AG08396 (cell line): ENCODE results near the gene CCZ1B.
"Not testable (repeated sequence)": the region's sequence is repeated elsewhere in the genome, so short reads cannot be mapped to it uniquely, and the experiment has no call there.

Experiments
- DNase-seq: peaks from one replicate; pipeline ENCODE4 v3.0.0; 2012; ENCODE audit warnings: low spot score, mixed read lengths

Gene CCZ1B

DNA sequence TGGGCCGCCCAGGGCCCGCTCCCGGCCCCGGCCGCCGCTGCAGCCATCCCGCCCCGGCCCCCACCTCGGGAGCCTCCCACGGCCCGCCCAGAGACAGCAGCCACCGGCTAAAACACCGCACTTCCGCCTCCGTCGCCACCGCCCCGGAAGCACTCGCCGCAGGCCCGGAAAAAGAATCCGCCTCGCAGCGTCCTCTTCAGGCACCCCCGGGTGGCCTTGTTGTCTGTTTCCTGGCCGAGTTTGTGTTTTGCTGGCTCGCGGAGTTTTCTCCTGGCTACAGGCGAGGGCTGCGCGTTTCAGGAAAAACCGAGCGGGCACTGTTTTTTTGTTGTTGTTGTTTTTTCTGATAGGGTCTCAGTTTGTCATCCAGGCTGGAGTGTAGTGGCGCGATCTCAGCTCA is at the start of gene CCZ1B:
Gene CCZ1B, minus strand, starts transcription at position 125 of the 400 bp plus-strand sequence. Its CDS starts 78 bp downstream, at position 47.
- not testable (repeated sequence) for DNase-seq

DNA sequence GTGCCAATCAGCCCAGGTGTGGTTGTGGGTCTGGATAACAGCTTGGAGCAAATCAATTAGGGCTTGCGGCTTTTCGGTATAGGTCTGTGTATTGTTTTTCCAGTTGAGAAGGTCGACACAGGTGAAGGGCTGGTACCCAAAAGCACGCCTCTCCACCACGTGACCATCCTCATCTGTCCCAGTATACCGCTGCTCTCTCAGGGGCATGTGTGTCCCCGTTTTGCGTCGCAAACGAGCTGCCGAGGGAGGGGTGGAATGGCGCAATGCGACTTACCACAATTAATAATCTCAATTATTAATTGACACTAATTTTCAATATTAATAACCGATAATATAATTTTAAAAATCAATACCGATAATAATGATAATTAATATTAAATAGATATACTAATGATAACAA is 48.9 kb upstream of the CCZ1B start:
- not testable (repeated sequence) for DNase-seq

DNA sequence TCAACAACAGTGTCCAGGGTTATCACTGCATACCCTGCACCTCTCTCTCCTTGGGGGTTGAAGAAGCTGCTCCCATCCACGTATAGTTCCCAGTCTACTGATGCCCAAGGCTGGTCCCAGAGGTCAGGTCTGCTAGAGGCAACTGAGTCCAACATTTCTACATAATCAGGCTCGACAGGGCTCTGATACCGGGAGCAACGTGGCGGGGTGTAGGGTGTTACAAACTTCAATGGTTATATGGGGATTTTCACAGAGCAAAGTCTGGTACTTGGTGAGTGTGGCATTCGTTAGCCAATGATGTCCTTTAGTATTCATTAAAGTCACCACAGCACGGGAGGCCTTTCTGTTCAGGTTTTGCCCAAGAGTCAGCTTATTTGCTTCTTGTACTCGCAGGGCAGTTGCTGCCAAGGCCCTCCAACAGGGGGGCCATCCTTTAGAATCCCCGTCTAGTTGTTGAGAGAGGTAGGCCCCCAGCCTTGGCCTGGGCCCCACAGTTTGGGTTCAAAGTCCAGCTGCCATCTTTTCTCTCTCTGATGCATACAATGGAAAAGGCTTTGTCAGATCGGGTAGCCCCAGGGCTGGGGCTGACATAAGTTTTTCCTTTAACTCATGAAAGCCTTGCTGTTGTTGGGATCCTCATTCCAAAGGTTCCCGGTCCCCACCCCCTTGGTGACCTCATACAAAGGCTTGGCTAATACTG is 46.3 kb upstream of the CCZ1B start:
- DNase-seq = not testable (repeated sequence)

DNA sequence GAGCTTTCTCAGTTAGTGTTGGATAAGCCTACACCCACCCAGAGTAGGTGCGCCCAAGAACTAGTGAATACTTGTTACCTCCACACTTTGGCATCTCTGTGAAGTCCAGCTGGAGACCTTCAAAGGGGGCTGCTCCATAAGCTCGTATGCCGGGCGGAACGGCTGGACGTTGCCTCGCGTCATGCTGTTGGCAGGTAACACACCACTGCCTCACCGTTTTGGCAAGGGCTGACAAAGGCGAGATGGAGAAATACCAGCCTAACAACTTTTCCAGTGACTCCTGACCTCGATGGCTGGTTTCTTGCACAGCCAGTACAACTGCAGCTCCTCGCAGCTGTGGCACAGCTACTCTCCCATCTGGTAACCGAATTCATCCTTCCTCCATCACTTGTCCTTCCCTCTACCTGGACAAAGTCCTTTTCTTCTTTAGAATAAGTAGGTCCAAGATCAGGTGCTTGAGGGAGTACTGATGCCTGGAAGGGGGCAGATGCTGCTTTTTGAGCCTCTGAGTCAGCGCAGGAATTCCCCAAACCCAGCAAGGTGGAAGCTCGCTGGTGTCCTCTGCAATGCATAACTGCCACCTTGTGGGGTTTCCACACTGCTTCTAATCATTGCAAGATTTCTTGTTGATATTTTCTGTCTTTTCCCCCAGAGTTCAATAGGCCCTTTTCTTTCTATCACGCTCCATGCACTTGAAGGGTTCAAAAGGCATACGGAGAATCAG is 45.5 kb upstream of the CCZ1B start:
- DNase-seq = not testable (repeated sequence)

DNA sequence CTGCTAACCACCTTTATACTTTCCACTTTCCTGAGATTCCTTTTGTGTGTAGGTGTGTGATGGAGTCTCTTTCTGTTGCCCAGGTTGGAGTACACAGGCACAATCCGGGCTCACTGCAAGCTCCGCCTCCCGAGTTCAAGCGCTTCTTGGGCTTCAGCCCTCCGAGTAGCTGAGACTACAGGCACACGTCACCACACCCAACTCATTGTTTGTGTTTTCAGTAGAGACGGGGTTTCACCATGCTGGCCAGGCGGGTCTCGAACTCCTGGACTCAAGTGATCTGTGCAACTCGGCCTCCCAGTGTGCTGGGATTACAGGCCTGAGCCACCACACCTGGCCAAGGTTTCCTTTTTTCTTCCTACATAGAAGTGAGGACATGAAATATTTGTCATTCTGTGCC is 38.7 kb upstream of the CCZ1B start:
- not testable (repeated sequence) for DNase-seq

DNA sequence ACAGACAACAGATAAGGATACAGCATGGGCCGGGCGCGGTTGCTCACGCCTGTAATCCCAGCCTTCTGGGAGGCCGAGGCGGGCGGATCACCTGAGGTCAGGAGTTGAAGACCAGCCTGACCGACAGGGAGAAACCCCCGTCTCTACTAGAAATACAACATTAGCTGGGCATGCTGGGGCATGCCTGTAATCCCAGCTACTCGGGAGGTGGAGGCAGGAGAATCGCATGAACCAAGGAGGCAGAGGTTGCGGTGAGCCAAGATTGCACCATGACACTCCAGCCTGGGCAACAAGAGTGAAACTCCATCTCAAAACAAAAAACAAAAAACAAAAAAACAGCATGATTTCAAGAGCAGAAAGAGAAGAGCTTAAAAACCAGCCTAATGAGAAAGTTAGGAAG is 38.1 kb upstream of the CCZ1B start:
- not testable (repeated sequence) for DNase-seq

DNA sequence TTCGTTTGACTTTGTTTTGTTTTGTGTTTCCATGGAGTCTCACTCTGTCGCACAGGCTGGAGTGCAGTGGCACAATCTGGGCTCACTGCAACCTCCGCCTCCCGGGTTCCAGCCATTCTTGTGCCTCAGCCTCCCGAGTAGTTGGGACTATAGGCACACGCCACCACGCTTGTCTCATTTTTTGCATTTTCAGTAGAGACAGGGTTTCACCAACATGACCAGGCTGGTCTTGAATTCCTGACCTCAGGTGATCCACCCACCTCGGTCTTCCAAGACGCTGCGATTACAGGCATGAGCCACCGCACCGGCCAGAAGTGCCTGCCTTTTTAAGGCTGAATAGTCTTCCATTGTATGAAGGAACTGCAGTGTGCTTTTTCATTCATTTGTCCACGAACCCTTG is 36.8 kb upstream of the CCZ1B start:
- not testable (repeated sequence) for DNase-seq

DNA sequence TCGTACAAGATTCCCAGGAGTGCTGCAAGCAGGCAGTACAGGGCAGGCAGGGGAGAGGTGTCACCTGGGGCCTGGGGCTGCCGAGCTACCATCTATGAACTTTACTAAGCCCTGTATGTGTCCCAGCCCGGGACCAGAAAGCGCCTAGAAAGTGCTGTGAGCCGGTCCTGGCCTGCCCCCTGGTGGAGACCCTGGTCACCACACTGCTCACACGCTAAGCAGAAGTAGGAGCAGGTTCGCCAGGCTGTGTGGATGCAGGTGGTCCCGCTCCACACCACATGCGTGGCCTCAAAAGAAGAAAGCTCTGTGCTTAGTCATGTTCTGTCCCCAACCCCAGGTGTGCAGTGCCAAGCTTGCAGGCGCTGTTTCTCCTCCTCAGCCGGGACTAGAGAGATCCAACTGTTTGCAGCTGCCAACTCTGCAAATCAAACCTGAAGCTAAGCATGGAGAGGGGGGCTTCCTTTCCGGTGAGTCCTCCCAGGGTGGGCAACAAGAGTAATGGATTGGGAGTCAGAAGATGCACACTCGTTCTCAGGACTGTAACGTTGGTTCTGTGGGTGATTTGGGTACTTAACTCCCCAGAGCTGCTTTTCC is 31.7 kb upstream of the CCZ1B start:
- peak; percentile 36 for DNase-seq

DNA sequence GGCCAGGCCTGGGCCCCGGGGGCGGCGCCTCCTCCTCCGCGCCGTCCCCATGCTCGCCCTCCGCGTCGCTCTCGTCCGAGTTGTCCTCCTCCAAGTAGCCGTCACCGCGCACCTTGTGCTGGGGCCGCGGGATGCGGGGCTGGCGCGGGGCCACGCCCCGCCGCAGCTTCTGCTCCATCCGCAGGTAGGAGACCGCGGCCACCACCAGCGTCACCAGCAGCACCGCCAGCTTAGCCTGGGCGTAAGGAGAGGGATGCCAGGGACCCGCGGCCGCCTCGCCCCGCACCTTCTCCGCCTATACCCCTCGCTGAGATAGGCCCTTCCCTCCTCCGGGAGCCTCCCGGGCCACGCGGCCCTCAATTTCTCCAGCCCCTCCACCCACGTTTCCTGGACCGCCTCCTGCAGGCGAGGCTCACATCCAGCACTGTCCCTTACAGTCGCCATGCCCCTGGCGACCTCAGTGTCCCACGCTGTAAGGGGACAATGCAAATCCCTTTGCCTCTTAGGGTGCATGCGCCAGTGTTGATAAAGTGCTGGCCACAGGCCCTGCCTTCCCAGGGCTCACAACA is 29.6 kb upstream of the CCZ1B start:
- DNase-seq = not testable (repeated sequence)

DNA sequence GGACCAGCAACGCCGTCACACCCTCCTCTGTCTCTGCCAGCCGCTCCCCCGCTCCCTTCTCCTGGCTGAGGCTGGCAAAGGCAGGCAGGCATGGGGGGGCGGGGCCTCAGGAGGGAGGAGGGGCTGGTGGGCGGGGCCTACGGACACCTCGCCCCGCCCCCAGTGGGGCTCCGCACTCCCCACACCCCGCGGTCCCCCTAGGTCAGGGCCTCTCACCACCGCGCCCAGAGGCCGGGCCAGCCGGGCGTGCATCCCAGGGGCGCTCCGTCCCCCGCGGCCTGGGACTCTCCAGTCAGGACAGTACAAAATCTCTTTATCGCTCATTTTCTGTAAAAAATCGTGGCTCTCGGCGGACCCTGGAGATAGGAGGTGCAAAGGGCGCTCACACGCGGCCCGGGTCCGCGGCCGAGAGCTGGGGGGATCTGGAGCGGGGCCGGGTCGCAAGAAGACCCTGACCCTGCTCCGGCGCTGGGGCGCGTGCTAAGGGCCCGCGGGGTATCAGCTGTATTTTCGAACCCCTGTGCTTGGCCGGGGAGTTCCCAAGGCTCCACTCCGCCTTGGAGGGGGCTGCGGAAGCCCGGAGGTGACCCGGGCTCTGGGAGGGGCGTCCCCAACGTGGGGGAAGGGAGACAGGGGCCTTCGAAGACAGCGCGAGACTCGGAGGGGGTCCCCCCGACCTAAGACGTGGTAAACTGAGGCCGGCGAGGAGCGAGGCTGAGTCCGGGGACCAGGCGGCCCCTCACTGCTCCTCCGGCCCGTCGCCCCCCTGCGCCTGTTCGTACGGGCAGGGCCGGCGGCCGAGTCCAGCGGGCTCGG is 28.9 kb upstream of the CCZ1B start:
- not testable (repeated sequence) for DNase-seq

DNA sequence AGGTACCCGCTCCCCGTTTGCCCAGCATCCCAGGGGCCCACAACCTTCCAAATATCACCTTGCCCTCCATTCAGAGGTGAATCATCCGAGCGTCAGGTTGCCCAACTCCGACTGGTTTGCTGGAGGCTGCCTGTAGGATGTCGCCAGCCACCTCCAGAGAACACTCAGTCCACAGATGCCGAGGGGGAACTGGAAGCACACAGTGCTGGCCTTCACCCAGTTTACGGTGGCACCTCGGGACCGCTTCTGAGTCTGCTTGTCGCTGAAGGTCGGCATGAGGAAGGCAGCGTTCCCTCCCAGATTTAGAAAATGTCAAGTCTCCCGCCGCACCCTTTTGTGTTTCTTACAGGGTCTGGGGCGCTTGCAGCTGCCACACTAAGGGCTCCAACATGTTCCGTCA is 27.6 kb upstream of the CCZ1B start:
- not testable (repeated sequence) for DNase-seq

DNA sequence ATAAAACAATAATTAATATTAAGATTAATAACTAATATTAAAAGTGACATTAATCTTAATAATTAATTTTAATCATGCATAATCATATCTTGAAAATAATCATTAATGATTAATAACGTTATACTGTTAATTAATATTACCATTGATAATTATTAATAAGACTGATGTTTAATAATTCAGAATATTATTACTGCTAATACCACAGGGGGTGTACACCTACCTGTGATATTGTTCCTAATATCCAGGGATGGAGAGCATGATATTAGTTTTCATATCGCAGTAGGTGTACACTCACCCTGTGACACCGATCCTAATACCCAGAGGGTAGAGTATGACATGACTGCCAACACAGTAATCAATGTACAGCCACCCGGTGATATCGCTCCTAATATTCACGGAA is 23.1 kb upstream of the CCZ1B start:
- DNase-seq = not testable (repeated sequence)

DNA sequence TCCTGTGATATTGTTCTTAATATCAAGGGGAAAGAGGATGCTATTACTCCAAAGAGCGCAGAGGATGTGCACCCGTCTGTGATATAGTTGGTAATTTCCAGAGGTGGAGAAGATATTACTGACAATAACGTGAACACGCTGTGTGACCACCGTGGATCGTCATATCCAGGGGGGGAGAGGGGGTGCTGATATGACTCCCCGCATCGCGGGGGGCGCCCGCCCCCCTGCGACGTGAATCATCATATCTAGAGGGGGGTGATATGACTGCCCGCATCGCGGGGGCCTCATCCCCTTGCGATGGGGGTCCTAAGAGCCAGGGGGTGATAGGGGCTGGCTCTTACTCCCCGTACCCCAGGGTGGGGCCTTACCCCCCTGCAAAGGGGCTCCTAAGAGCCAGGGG is 21.7 kb upstream of the CCZ1B start:
- not testable (repeated sequence) for DNase-seq

DNA sequence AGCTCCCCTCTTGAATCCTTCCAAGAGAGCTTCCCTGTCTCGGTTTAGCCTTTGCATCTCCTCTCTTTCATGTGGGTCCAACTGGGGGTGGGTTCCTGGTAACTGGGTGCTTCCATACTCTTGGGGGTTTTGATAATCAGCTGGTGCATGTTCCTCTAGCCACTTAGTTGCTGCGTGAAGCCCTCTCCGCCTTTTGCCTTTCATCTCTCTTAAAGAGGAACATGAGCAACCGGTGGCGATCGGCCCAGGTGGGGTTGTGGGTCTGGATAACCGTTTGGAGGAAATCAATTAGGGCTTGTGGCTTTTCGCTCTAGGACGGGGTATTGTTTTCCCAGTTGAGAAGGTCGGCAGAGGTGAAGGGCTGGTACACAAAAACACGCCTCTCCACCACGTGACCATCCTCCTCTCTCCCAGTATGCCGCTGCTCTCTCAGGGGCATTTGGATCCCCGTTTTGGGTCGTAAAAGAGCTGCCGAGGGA is 19.9 kb upstream of the CCZ1B start:
- DNase-seq = not testable (repeated sequence)

DNA sequence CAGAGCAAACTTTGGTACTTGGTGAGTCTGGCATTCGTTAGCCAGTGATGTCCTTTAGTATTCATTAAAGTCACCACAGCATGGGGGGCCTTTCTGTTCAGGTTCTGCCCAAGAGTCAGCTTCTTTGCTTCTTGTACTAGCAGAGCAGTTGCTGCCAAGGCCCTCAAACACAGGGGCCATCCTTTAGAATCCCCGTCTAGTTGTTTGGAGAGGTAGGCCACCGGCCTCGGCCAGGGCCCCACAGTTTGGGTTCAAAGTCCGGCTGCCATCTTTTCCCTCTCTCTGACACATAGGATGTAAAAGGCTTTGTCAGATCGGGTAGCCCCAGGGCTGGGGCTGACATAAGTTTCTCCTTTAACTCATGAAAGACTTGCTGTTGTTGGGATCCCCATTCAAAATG is 17.6 kb upstream of the CCZ1B start:
- DNase-seq = not testable (repeated sequence)

DNA sequence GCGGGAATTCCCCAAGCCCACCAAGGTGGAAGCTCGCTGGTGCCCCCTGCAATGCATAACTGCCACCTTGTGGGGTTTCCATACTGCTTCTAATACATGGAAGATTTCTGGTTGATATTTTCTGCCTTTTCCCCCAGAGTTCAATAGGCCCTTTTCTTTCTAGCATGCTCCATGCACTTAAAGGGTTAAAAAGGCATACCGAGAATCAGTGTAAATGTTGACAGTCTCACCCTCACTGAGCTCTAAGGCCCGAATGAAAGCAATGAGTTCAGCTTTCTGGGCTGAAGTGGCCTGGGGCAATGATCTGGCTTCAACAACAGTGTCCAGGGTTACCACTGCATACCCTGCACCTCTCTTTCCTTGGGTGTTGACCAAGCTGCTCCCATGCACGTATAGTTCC is 17.0 kb upstream of the CCZ1B start:
- DNase-seq = not testable (repeated sequence)

DNA sequence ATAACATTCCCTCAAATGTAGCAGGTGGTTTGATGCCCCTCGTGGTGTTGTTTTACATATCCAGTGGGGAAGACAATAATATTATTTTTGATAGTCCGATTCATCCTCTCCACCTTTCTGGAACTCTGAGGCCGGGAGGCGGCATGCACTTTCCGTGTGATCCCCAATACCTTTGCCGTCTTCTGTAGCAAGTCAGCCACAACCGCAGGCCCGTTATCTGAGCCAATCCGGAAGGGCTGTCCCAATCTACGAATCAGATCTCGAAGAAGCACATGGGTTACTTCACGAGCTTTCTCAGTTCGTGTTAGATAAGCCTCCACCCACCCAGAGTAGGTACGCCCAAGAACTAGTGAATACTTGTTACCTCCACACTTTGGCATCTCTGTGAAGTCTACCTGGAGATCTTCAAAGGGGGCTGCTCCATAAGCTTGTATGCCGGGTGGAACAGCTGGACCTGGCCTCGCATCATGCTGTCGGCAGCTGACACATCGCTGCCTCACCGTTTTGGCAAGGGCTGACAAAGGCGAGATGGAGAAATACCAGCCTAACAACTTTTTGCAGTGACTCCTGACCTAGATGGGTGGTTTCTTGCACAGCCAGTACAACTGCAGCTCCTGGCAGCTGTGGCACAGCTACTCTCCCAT is 16.3 kb upstream of the CCZ1B start:
- not testable (repeated sequence) for DNase-seq

DNA sequence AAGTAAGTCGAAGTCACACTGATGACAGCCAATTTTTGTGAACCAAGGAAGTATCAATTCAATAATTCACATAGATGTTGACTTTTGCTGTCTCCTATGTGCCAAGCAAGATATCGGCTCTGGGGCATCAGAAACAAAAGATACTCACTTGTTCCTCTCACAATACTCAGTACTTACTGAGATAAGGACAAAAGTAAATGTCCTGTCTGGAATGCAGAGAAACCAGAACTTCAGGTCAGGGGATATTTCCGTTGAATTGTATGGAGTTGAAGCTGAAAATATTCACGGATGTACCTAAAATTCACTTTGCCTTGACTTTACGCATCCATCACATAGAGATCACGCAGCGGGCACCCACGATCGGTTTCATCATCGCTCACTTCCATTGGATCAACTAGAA is 11.0 kb upstream of the CCZ1B start:
- DNase-seq = not testable (repeated sequence)

DNA sequence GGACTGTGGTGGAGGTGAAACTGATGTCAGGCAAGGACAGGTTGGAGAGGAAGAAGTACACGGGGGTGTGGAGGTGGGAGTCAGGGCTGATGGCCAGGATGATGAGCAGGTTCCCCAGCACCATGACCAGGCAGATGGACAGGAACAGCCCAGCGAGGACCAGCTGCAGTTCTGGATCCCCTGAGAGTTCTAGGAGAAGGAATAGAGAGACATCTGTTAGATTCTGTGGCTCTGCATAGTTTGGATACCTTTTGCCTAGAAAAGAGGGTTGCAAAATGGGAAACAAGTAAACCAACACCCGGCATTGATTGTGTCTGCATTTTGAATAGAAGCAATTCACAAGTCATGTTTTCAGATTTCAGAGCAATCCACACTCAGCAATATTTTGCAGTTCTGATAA is 9.4 kb upstream of the CCZ1B start:
- not testable (repeated sequence) for DNase-seq

DNA sequence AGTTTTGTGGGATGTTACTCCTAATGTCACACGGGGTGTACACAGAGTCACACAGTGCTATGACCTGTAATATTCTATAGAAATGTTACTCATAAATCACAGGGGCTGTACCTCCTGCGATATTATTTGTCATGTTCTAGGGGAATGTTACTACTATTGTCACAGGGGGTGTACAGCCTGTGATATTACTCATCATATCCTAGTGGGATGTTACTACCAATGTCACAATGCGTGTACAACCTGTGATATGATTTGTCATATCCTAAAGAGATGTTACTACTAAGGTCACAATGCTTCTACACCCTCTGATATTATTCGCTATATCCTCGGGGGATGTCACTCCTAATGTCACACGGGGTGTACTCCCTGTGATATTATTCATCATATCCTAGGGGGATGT is 7.6 kb upstream of the CCZ1B start:
- no peak for DNase-seq
